Neural crest cell (in vitro differentiated cells): ENCODE data around the gene MPPE1. TPM values are rescaled to one million over a fixed set of nuclear protein-coding genes. Genes with fewer than 3 reads are reported as not detected.
"Not testable (repeated sequence)": the region's sequence is repeated elsewhere in the genome, so short reads cannot be mapped to it uniquely, and the experiment has no call there.

Source experiments
- DNase-seq: peaks from one replicate; pipeline ENCODE4 v3.0.0; 2021; ENCODE audit warnings: low read depth, mixed read lengths, low spot score
- H3K27ac Mint-ChIP-seq: one replicate; pipeline ENCODE4 v1.8.0; 2021; ENCODE audit warnings: mild to moderate bottlenecking, mixed read lengths; ENCODE audit not compliant: unreplicated experiment
- H3K27me3 Mint-ChIP-seq: 2 replicates; pipeline ENCODE4 v1.8.0; 2021; ENCODE audit warnings: low read depth, mild to moderate bottlenecking, mixed read lengths
- H3K36me3 Mint-ChIP-seq: 2 replicates; pipeline ENCODE4 v1.8.0; 2021; ENCODE audit warnings: low read depth, mild to moderate bottlenecking, mixed read lengths
- H3K4me1 Mint-ChIP-seq: 2 replicates; pipeline ENCODE4 v1.8.0; 2021; ENCODE audit warnings: mixed read lengths
- H3K4me3 Mint-ChIP-seq: one replicate; pipeline ENCODE4 v1.8.0; 2021; ENCODE audit warnings: mild to moderate bottlenecking, mixed read lengths
- H3K9me3 Mint-ChIP-seq: 2 replicates; pipeline ENCODE4 v1.8.0; 2021; ENCODE audit warnings: mixed read lengths
- CTCF ChIP-seq: fragments of 200-600 bp; sonication (generic); conservative IDR thresholded peaks from 2 replicates; pipeline ENCODE4 v1.5.0; 2021; ENCODE audit warnings: antibody characterized with exemption, mild to moderate bottlenecking
- total RNA-seq: library from RNA; stranded (reverse); gene quantifications from 2 replicates; pipeline ENCODE4 v1.2.1, GENCODE V29; 2021

Gene MPPE1
- total RNA-seq, 1 donor from 2014 or later = 22.8 TPM

- peak; percentile 91 for TF ChIP-seq CTCF
- Mint-ChIP-seq H3K27me3 (no peaks in the 10 kb centered on the region), H3K9me3 (no peaks in the 10 kb centered on the region), H3K27ac (no peak overlapping the region), H3K36me3 (no peaks in the 10 kb centered on the region), H3K4me3 (no peak overlapping the region), H3K4me1 (no peaks in the 10 kb centered on the region)
- peak; percentile 79 for DNase-seq
These were observed 29.9 kb upstream of the MPPE1 start for GRCh38 chr18:11937874-11938478.

- Mint-ChIP-seq H3K27ac (no peak overlapping the region), H3K9me3 (no peaks in the 10 kb centered on the region), H3K36me3 (no peaks in the 10 kb centered on the region), H3K4me1 (no peaks in the 10 kb centered on the region), H3K27me3 (no peaks in the 10 kb centered on the region), H3K4me3 (no peak overlapping the region)
- no peak for TF ChIP-seq CTCF
- no peak for DNase-seq
These were observed 24.3 kb upstream of the MPPE1 start for GRCh38 chr18:11932393-11932792.

- Mint-ChIP-seq H3K36me3 (no peaks in the 10 kb centered on the region), H3K27ac (no peak overlapping the region), H3K4me1 (no peaks in the 10 kb centered on the region), H3K4me3 (no peak overlapping the region), H3K27me3 (no peaks in the 10 kb centered on the region), H3K9me3 (no peaks in the 10 kb centered on the region)
- DNase-seq = no peak
- no peak for TF ChIP-seq CTCF
These were observed 19.4 kb upstream of the MPPE1 start for GRCh38 chr18:11927497-11927896.

- Mint-ChIP-seq H3K27ac (no peak overlapping the region), H3K4me3 (no peak overlapping the region), H3K27me3 (no peaks in the 10 kb centered on the region), H3K9me3 (no peaks in the 10 kb centered on the region), H3K36me3 (no peaks in the 10 kb centered on the region), H3K4me1 (no peaks in the 10 kb centered on the region)
- no peak for TF ChIP-seq CTCF
- DNase-seq = no peak
These were observed 17.8 kb upstream of the MPPE1 start for GRCh38 chr18:11925800-11926481.

GRCh38 chr18:11923450-11923849 lies 15.3 kb upstream of the MPPE1 start:
- DNase-seq = no peak
- Mint-ChIP-seq H3K36me3 (no peaks in the 10 kb centered on the region), H3K4me3 (no peak overlapping the region), H3K4me1 (no peaks in the 10 kb centered on the region), H3K9me3 (no peaks in the 10 kb centered on the region), H3K27me3 (no peaks in the 10 kb centered on the region), H3K27ac (no peak overlapping the region)
- no peak for TF ChIP-seq CTCF

- not testable (repeated sequence) for H3K36me3 Mint-ChIP-seq, H3K4me3 Mint-ChIP-seq, DNase-seq, H3K27me3 Mint-ChIP-seq, H3K4me1 Mint-ChIP-seq, H3K27ac Mint-ChIP-seq, H3K9me3 Mint-ChIP-seq
These were observed 11.4 kb upstream of the MPPE1 start for GRCh38 chr18:11919522-11919921.

- not testable (repeated sequence) for H3K9me3 Mint-ChIP-seq, H3K36me3 Mint-ChIP-seq, H3K4me3 Mint-ChIP-seq, H3K27me3 Mint-ChIP-seq, H3K4me1 Mint-ChIP-seq, DNase-seq, H3K27ac Mint-ChIP-seq
These were observed 8.8 kb upstream of the MPPE1 start for GRCh38 chr18:11916880-11917279.
